ENCODE results near the gene CUL9. TPM values are rescaled to one million over a fixed set of nuclear protein-coding genes. Genes with fewer than 3 reads are reported as not detected.

CUL9 gene
- polyA plus RNA-seq, 3 donors = 2.9 to 68.8 (median 3.8) TPM

GRCh38 chr6:43219814-43220213 is 37.8 kb downstream of the CUL9 start:
- Histone ChIP-seq H3K36me3 (replicated peaks in 1 of 2; ENCODE audit: control insufficient read depth in 1 of 2, insufficient read depth in 2 of 2, low read length in 2 of 2) (peaks cover 66 to 86% of the 10 kb centered on the region in 2 donors), H3K79me2 (ENCODE audit: insufficient read depth, low read length) (no peaks in the 10 kb centered on the region), H3K4me1 (ENCODE audit: control insufficient read depth in 1 of 2, insufficient read depth in 2 of 2, low read length in 2 of 2) (peaks cover 10% of the 10 kb centered on the region in 2 donors), H4K20me1 (ENCODE audit: insufficient read depth, low read length) (no peaks in the 10 kb centered on the region), H3K4me2 (replicated peaks; ENCODE audit: extremely low read depth, low read length, poor library complexity, severe bottlenecking) (no peak overlapping the region), H3K9me3 (replicated peaks in 1 of 2; ENCODE audit: control insufficient read depth in 1 of 2, insufficient read depth in 1 of 2, low read length in 2 of 2) (no peaks in the 10 kb centered on the region), H3K4me3 (replicated peaks in 1 of 3; ENCODE audit: low read depth in 2 of 3, low read length in 3 of 3) (no peak overlapping the region), H2AFZ (ENCODE audit: insufficient read depth, low read depth, low read length, poor library complexity, severe bottlenecking) (no peak overlapping the region), H3K27me3 (ENCODE audit: control insufficient read depth in 2 of 2, insufficient read depth in 2 of 2, low read length in 2 of 2) (no peaks in the 10 kb centered on the region), H3K9ac (ENCODE audit: insufficient read depth, low read length, poor library complexity, severe bottlenecking) (no peak overlapping the region), H3K27ac (ENCODE audit: low read depth in 1 of 2, low read length in 2 of 2) (no peak overlapping the region)
- intact Hi-C loops (cut with micrococcal nuclease) = no loop called here
- H3K4me3 Mint-ChIP-seq = no peak overlapping the region
- peaks cover 9% of the 10 kb centered on the region for H3K4me1 Mint-ChIP-seq
- WGBS (ENCODE audit: insufficient coverage) = 100% methylated on average over 2 of the region's 7 CpGs
- no peaks in the 10 kb centered on the region for H3K9me3 Mint-ChIP-seq
- peaks cover 0 to 4% (median 2%) of the 10 kb centered on the region in 3 donors for H3K27me3 Mint-ChIP-seq (ENCODE audit: low read depth in 3 of 3)
- H3K36me3 Mint-ChIP-seq = peaks cover 67 to 79% of the 10 kb centered on the region in 2 donors
- H3K27ac Mint-ChIP-seq = peak overlapping the region in 1 of 7 donors; percentile 55
- DNase-seq = no peak
- TF ChIP-seq, protein P1, sequence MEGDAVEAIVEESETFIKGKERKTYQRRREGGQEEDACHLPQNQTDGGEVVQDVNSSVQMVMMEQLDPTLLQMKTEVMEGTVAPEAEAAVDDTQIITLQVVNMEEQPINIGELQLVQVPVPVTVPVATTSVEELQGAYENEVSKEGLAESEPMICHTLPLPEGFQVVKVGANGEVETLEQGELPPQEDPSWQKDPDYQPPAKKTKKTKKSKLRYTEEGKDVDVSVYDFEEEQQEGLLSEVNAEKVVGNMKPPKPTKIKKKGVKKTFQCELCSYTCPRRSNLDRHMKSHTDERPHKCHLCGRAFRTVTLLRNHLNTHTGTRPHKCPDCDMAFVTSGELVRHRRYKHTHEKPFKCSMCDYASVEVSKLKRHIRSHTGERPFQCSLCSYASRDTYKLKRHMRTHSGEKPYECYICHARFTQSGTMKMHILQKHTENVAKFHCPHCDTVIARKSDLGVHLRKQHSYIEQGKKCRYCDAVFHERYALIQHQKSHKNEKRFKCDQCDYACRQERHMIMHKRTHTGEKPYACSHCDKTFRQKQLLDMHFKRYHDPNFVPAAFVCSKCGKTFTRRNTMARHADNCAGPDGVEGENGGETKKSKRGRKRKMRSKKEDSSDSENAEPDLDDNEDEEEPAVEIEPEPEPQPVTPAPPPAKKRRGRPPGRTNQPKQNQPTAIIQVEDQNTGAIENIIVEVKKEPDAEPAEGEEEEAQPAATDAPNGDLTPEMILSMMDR (IDR thresholded peaks at IDR 0.05) = no peak

- no peak overlapping the region for H3K4me3 Mint-ChIP-seq
Observed at GRCh38 chr6:43220439-43220951, 38.5 kb downstream of the CUL9 start.

More at GRCh38 chr6:43220439-43220951, 38.5 kb downstream of the CUL9 start:
- no peak overlapping the region for H2AFZ ChIP-seq (ENCODE audit: insufficient read depth, low read depth, low read length, poor library complexity, severe bottlenecking)
- Mint-ChIP-seq H3K27ac (peak overlapping the region in 3 of 7 donors; percentile 47 to 71 (median 55)), H3K9me3 (no peaks in the 10 kb centered on the region), H3K36me3 (peaks cover 63 to 76% of the 10 kb centered on the region in 2 donors), H3K4me1 (peaks cover 13% of the 10 kb centered on the region), H3K27me3 (ENCODE audit: low read depth in 3 of 3) (peaks cover 0 to 4% (median 2%) of the 10 kb centered on the region in 3 donors)
- intact Hi-C loops (cut with micrococcal nuclease) = no loop called here
- no peak overlapping the region for H3K4me3 ChIP-seq (replicated peaks in 1 of 3; ENCODE audit: low read depth in 2 of 3, low read length in 3 of 3)
- H3K79me2 ChIP-seq (ENCODE audit: insufficient read depth, low read length) = no peaks in the 10 kb centered on the region
- H3K27me3 ChIP-seq (ENCODE audit: control insufficient read depth in 2 of 2, insufficient read depth in 2 of 2, low read length in 2 of 2) = no peaks in the 10 kb centered on the region
- H3K9me3 ChIP-seq (replicated peaks in 1 of 2; ENCODE audit: control insufficient read depth in 1 of 2, insufficient read depth in 1 of 2, low read length in 2 of 2) = no peaks in the 10 kb centered on the region
- no peak overlapping the region for H3K27ac ChIP-seq (ENCODE audit: low read depth in 1 of 2, low read length in 2 of 2)
- no peaks in the 10 kb centered on the region for H4K20me1 ChIP-seq (ENCODE audit: insufficient read depth, low read length)
- H3K4me1 ChIP-seq (ENCODE audit: control insufficient read depth in 1 of 2, insufficient read depth in 2 of 2, low read length in 2 of 2) = peaks cover 10 to 13% of the 10 kb centered on the region in 2 donors
- DNase-seq = no peak
- WGBS (ENCODE audit: insufficient coverage) = 99% methylated on average over 16 of the region's 16 CpGs
- H3K36me3 ChIP-seq (replicated peaks in 1 of 2; ENCODE audit: control insufficient read depth in 1 of 2, insufficient read depth in 2 of 2, low read length in 2 of 2) = peaks cover 60 to 79% of the 10 kb centered on the region in 2 donors
- TF ChIP-seq, protein P1 (IDR thresholded peaks at IDR 0.05) = no peak
- no peak overlapping the region for H3K4me2 ChIP-seq (replicated peaks; ENCODE audit: extremely low read depth, low read length, poor library complexity, severe bottlenecking)
- no peak overlapping the region for H3K9ac ChIP-seq (ENCODE audit: insufficient read depth, low read length, poor library complexity, severe bottlenecking)

Measured in CD14-positive monocyte (primary cell).